NCI-H1930 (cell line): ENCODE data around the gene DNAJC4.

Source experiments
- DNase-seq, 2 experiments: peaks; one replicate each; lab custom pipeline; 2025; lab: John Stamatoyannopoulos, UW

Gene DNAJC4

GRCh38 chr11:64230171-64230984, at the start of gene DNAJC4:
Gene DNAJC4, plus strand, starts transcription at chr11:64230548. Its CDS starts 307 bp downstream, at chr11:64230855.
- peak; percentile 96 to 97 for DNase-seq

GRCh38 chr11:64180891-64181290, 49.5 kb upstream of the DNAJC4 start:
- no peak for DNase-seq

- DNase-seq = peak in 1 of 2 experiments; percentile 21
Measured at GRCh38 chr11:64181506-64182411, 48.6 kb upstream of the DNAJC4 start.

- no peak for DNase-seq
Measured at GRCh38 chr11:64183890-64184289, 46.5 kb upstream of the DNAJC4 start.

- peak; percentile 53 to 62 for DNase-seq
Measured at GRCh38 chr11:64185175-64185692, 45.1 kb upstream of the DNAJC4 start.

GRCh38 chr11:64185693-64186491, 44.5 kb upstream of the DNAJC4 start, which contains the start of gene STIP1:
Gene STIP1, plus strand, starts transcription at chr11:64186171. Its CDS starts 91 bp downstream, at chr11:64186262.
- peak; percentile 99 to 100 for DNase-seq

- no peak for DNase-seq
Measured at GRCh38 chr11:64186492-64187165, 43.7 kb upstream of the DNAJC4 start.

- no peak for DNase-seq
Measured at GRCh38 chr11:64192434-64192833, 37.9 kb upstream of the DNAJC4 start.

- DNase-seq = no peak
Measured at GRCh38 chr11:64196626-64197025, 33.7 kb upstream of the DNAJC4 start.

GRCh38 chr11:64198511-64198910, 31.8 kb upstream of the DNAJC4 start:
- no peak for DNase-seq

- no peak for DNase-seq
Measured at GRCh38 chr11:64201543-64201942, 28.8 kb upstream of the DNAJC4 start.

GRCh38 chr11:64202992-64203391, 27.4 kb upstream of the DNAJC4 start:
- no peak for DNase-seq

- DNase-seq = no peak
Measured at GRCh38 chr11:64203421-64204079, 26.8 kb upstream of the DNAJC4 start.

GRCh38 chr11:64204080-64204440, 26.3 kb upstream of the DNAJC4 start:
- DNase-seq = no peak

GRCh38 chr11:64204464-64204989, 25.8 kb upstream of the DNAJC4 start:
- DNase-seq = peak in 1 of 2 experiments; percentile 60

GRCh38 chr11:64206457-64207255, 23.7 kb upstream of the DNAJC4 start, which contains the start of gene FERMT3:
Gene FERMT3, plus strand, starts transcription at chr11:64206721. Its CDS starts 644 bp downstream, at chr11:64207365.
- no peak for DNase-seq

GRCh38 chr11:64207256-64208085, 22.9 kb upstream of the DNAJC4 start:
- no peak for DNase-seq

- DNase-seq = no peak
Measured at GRCh38 chr11:64208086-64208795, 22.1 kb upstream of the DNAJC4 start.
